ENCODE results near the gene ATP10B.

Gene ATP10B

DNA sequence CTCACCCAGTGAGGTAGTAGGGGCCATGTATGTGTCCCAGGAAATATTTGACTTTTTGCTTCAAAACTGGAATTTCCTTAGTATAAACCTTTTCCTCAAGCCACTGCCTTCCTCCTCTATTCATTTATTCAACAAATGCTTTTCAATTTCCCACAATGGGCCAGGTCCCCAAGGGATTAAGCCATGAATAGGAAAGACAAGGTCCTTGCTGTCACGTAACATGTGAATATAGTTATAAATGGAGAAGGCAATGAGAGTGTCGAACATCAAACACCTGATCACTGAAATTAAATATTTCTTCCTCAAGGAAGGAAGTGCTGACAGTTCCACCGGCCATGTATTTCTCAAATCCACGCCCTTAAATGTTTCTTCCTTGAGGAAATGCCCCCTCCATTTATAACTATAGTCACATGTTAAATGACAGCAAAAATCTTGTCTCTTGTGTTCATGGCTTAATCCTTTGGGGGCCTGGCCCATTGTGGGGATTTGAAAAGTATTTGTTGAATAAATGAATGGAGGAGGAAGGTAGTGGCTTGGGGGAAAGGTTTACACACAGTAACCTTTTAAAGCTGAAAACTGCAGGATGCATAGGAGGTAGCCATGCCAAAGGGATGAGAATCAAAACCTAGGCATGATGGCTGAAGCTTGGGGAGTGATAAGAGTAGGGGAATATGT, 284.8 kb downstream of the ATP10B start:
- Histone ChIP-seq H3K18ac (ENCODE audit: low read length) (no peak overlapping the region), H3K9ac (ENCODE audit: low read depth, low read length, poor library complexity) (no peak overlapping the region), H3K79me1 (ENCODE audit: low read depth, low read length) (no peaks in the 10 kb centered on the region), H2BK120ac (ENCODE audit: low read depth, low read length) (no peak overlapping the region), H3K4me1 (ENCODE audit: control insufficient read depth in 2 of 2, insufficient read depth in 1 of 2, low read depth in 1 of 2, low read length in 2 of 2) (peaks cover 0 to 8% of the 10 kb centered on the region in 2 donors), H3K36me3 (replicated peaks in 1 of 2; ENCODE audit: control insufficient read depth in 2 of 2, insufficient read depth in 2 of 2, low read length in 2 of 2) (no peaks in the 10 kb centered on the region), H4K91ac (ENCODE audit: low read depth, low read length, poor library complexity) (no peak overlapping the region), H3K14ac (ENCODE audit: low read length) (no peak overlapping the region), H3K4me3 (ENCODE audit: low read length in 2 of 2) (no peak overlapping the region), H3K4me2 (ENCODE audit: insufficient read depth, low read length, poor library complexity, severe bottlenecking) (no peak overlapping the region), H2BK15ac (ENCODE audit: low read length) (no peak overlapping the region), H2AFZ (ENCODE audit: low read length) (no peak overlapping the region), H4K8ac (ENCODE audit: low read depth, low read length) (no peak overlapping the region), H2BK5ac (ENCODE audit: low read length) (no peak overlapping the region), H2AK5ac (ENCODE audit: low read depth, low read length) (no peak overlapping the region), H3K4ac (ENCODE audit: low read length) (no peak overlapping the region), H2BK12ac (ENCODE audit: low read length) (no peak overlapping the region), H3K27ac (replicated peaks; ENCODE audit: low read length) (peak overlapping the region; percentile 22), H3K23ac (ENCODE audit: low read depth, low read length, poor library complexity) (no peak overlapping the region), H3K27me3 (ENCODE audit: control insufficient read depth in 3 of 3, insufficient read depth in 3 of 3, low read depth in 1 of 3, low read length in 3 of 3) (no peaks in the 10 kb centered on the region), H3K9me3 (replicated peaks in 1 of 2; ENCODE audit: control insufficient read depth in 2 of 2, insufficient read depth in 1 of 2, low read depth in 1 of 2, low read length in 2 of 2) (no peaks in the 10 kb centered on the region)
- peak; percentile 8 for DNase-seq (ENCODE audit: low spot score)
- WGBS, 2 donors (ENCODE audit: extremely low coverage in 2 of 2, insufficient read length in 2 of 2, insufficient replicate concordance in 1 of 2): no CpG with 5 or more reads among the region's 4 CpGs

DNA sequence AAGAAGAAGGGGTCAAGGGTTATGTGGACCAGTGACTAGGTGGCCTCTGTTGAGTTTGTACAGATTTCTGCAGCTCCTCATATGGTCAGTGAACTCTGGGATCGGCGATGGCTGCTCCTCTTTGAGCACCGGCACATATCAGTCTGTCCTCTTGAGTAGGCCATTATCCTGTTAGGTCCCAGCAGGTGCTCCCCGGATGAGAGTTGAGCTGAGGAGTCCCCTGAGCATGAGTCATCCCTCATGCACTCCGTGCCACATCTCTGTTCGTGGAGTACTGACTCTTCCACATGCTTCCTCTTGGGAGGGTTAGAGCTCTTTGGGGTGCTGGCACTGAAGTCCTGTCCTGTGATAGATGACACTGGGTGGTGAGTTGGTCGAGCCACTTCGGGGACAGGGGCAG, 286.6 kb downstream of the ATP10B start:
- no peak overlapping the region for H2BK5ac ChIP-seq (ENCODE audit: low read length)
- no peaks in the 10 kb centered on the region for H3K79me1 ChIP-seq (ENCODE audit: low read depth, low read length)
- no peaks in the 10 kb centered on the region for H3K36me3 ChIP-seq (replicated peaks in 1 of 2; ENCODE audit: control insufficient read depth in 2 of 2, insufficient read depth in 2 of 2, low read length in 2 of 2)
- no peak overlapping the region for H3K4ac ChIP-seq (ENCODE audit: low read length)
- H3K4me1 ChIP-seq (ENCODE audit: control insufficient read depth in 2 of 2, insufficient read depth in 1 of 2, low read depth in 1 of 2, low read length in 2 of 2): peaks cover 0 to 8% of the 10 kb centered on the region in 2 donors
- H2BK15ac ChIP-seq (ENCODE audit: low read length): no peak overlapping the region
- no CpG with 5 or more reads among the region's 8 CpGs for WGBS, 2 donors (ENCODE audit: extremely low coverage in 2 of 2, insufficient read length in 2 of 2, insufficient replicate concordance in 1 of 2)
- no peak overlapping the region for H3K18ac ChIP-seq (ENCODE audit: low read length)
- H3K23ac ChIP-seq (ENCODE audit: low read depth, low read length, poor library complexity): no peak overlapping the region
- no peak overlapping the region for H2BK120ac ChIP-seq (ENCODE audit: low read depth, low read length)
- H2AK5ac ChIP-seq (ENCODE audit: low read depth, low read length): no peak overlapping the region
- no peak for DNase-seq (ENCODE audit: low spot score)
- no peak overlapping the region for H2BK12ac ChIP-seq (ENCODE audit: low read length)
- H4K91ac ChIP-seq (ENCODE audit: low read depth, low read length, poor library complexity): no peak overlapping the region
- H3K4me3 ChIP-seq (ENCODE audit: low read length in 2 of 2): no peak overlapping the region
- H3K9ac ChIP-seq (ENCODE audit: low read depth, low read length, poor library complexity): no peak overlapping the region
- H3K27ac ChIP-seq (replicated peaks; ENCODE audit: low read length): no peak overlapping the region
- H3K14ac ChIP-seq (ENCODE audit: low read length): no peak overlapping the region
- no peak overlapping the region for H2AFZ ChIP-seq (ENCODE audit: low read length)
- H3K4me2 ChIP-seq (ENCODE audit: insufficient read depth, low read length, poor library complexity, severe bottlenecking): no peak overlapping the region
- H4K8ac ChIP-seq (ENCODE audit: low read depth, low read length): no peak overlapping the region
- H3K27me3 ChIP-seq (ENCODE audit: control insufficient read depth in 3 of 3, insufficient read depth in 3 of 3, low read depth in 1 of 3, low read length in 3 of 3): no peaks in the 10 kb centered on the region
- H3K9me3 ChIP-seq (replicated peaks in 1 of 2; ENCODE audit: control insufficient read depth in 2 of 2, insufficient read depth in 1 of 2, low read depth in 1 of 2, low read length in 2 of 2): no peaks in the 10 kb centered on the region

DNA sequence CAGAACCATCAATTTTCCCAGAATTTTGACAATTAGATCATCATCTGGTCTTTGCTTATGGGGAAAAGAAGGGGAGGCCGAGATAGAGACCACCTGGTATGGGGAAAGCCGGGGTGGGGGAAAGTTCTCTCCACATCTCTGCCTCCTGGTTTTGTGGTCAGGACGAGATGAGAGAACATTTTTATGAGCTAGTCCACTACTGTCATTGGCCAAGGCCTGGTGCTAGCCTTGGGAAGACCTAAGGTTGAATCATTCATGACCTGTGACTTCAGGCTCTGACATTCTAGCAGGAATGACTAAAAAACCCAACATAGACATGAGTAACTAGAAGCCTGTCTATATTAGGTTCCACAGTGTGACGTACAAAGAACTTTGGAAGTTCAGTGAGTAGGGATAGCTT, 295.2 kb downstream of the ATP10B start:
- Histone ChIP-seq H3K79me1 (ENCODE audit: low read depth, low read length) (no peaks in the 10 kb centered on the region), H3K18ac (ENCODE audit: low read length) (no peak overlapping the region), H4K8ac (ENCODE audit: low read depth, low read length) (no peak overlapping the region), H3K4ac (ENCODE audit: low read length) (no peak overlapping the region), H3K36me3 (replicated peaks in 1 of 2; ENCODE audit: control insufficient read depth in 2 of 2, insufficient read depth in 2 of 2, low read length in 2 of 2) (no peaks in the 10 kb centered on the region), H2AK5ac (ENCODE audit: low read depth, low read length) (no peak overlapping the region), H4K91ac (ENCODE audit: low read depth, low read length, poor library complexity) (no peak overlapping the region), H3K14ac (ENCODE audit: low read length) (no peak overlapping the region), H3K4me3 (ENCODE audit: low read length in 2 of 2) (no peak overlapping the region), H3K9me3 (replicated peaks in 1 of 2; ENCODE audit: control insufficient read depth in 2 of 2, insufficient read depth in 1 of 2, low read depth in 1 of 2, low read length in 2 of 2) (no peaks in the 10 kb centered on the region), H3K4me2 (ENCODE audit: insufficient read depth, low read length, poor library complexity, severe bottlenecking) (no peak overlapping the region), H2BK15ac (ENCODE audit: low read length) (no peak overlapping the region), H2BK5ac (ENCODE audit: low read length) (no peak overlapping the region), H3K27ac (replicated peaks; ENCODE audit: low read length) (no peak overlapping the region), H2AFZ (ENCODE audit: low read length) (no peak overlapping the region), H3K4me1 (ENCODE audit: control insufficient read depth in 2 of 2, insufficient read depth in 1 of 2, low read depth in 1 of 2, low read length in 2 of 2) (peaks cover 0 to 2% of the 10 kb centered on the region in 2 donors), H2BK12ac (ENCODE audit: low read length) (no peak overlapping the region), H3K9ac (ENCODE audit: low read depth, low read length, poor library complexity) (no peak overlapping the region), H3K23ac (ENCODE audit: low read depth, low read length, poor library complexity) (no peak overlapping the region), H2BK120ac (ENCODE audit: low read depth, low read length) (no peak overlapping the region), H3K27me3 (ENCODE audit: control insufficient read depth in 3 of 3, insufficient read depth in 3 of 3, low read depth in 1 of 3, low read length in 3 of 3) (no peaks in the 10 kb centered on the region)
- WGBS, 2 donors (ENCODE audit: extremely low coverage in 2 of 2, insufficient read length in 2 of 2, insufficient replicate concordance in 1 of 2): no CpG with 5 or more reads among the region's 4 CpGs
- no peak for DNase-seq (ENCODE audit: low spot score)

DNA sequence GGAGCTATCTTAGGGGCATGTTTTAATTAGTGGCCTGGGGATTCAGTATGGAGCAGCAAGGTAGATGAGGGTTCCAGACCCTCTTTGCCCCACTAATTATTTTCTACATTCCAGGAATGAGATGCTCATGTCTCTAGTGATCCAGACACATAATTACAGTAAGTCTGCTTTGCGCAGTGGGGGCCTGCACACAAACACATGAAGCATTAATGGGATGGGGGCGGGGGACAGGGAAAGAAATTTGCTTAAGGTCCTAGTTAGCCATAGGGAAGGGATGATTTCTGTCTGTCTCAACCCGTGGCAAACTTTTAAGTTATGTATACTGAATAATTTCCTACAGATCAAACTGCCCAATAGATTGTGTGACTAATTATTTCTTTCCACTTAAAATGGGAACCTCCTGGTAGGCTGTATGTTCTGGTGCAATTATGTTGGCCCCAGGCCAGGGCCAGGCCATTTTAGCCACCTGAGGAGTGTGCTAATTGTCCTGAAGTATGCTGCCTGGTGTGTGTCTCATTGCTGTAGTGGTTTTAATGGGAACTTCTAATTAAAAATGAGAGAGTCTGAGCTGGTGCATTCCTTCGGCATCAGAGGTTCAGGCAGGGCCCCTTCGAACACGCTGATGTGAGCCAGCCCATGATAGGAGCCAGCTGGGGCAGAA, 295.9 kb downstream of the ATP10B start:
- Histone ChIP-seq H3K14ac (ENCODE audit: low read length) (no peak overlapping the region), H3K27me3 (ENCODE audit: control insufficient read depth in 3 of 3, insufficient read depth in 3 of 3, low read depth in 1 of 3, low read length in 3 of 3) (no peaks in the 10 kb centered on the region), H3K23ac (ENCODE audit: low read depth, low read length, poor library complexity) (no peak overlapping the region), H3K4me2 (ENCODE audit: insufficient read depth, low read length, poor library complexity, severe bottlenecking) (no peak overlapping the region), H2AK5ac (ENCODE audit: low read depth, low read length) (no peak overlapping the region), H2BK15ac (ENCODE audit: low read length) (no peak overlapping the region), H4K8ac (ENCODE audit: low read depth, low read length) (no peak overlapping the region), H4K91ac (ENCODE audit: low read depth, low read length, poor library complexity) (no peak overlapping the region), H3K4ac (ENCODE audit: low read length) (no peak overlapping the region), H3K27ac (replicated peaks; ENCODE audit: low read length) (no peak overlapping the region), H3K36me3 (replicated peaks in 1 of 2; ENCODE audit: control insufficient read depth in 2 of 2, insufficient read depth in 2 of 2, low read length in 2 of 2) (no peaks in the 10 kb centered on the region), H2BK5ac (ENCODE audit: low read length) (no peak overlapping the region), H2AFZ (ENCODE audit: low read length) (no peak overlapping the region), H3K9me3 (replicated peaks in 1 of 2; ENCODE audit: control insufficient read depth in 2 of 2, insufficient read depth in 1 of 2, low read depth in 1 of 2, low read length in 2 of 2) (no peaks in the 10 kb centered on the region), H2BK12ac (ENCODE audit: low read length) (peak overlapping the region; percentile 36), H2BK120ac (ENCODE audit: low read depth, low read length) (no peak overlapping the region), H3K9ac (ENCODE audit: low read depth, low read length, poor library complexity) (no peak overlapping the region), H3K4me3 (ENCODE audit: low read length in 2 of 2) (no peak overlapping the region), H3K4me1 (ENCODE audit: control insufficient read depth in 2 of 2, insufficient read depth in 1 of 2, low read depth in 1 of 2, low read length in 2 of 2) (peaks cover 0 to 2% of the 10 kb centered on the region in 2 donors), H3K18ac (ENCODE audit: low read length) (no peak overlapping the region), H3K79me1 (ENCODE audit: low read depth, low read length) (no peaks in the 10 kb centered on the region)
- DNase-seq (ENCODE audit: low spot score): no peak
- WGBS, 2 donors (ENCODE audit: extremely low coverage in 2 of 2, insufficient read length in 2 of 2, insufficient replicate concordance in 1 of 2): no CpG with 5 or more reads among the region's 6 CpGs
